ENCODE data around the gene GSK3A.
A peak's percentile ranks its signal among the peaks of the same experiment; 100 is the strongest.

Gene GSK3A

DNA sequence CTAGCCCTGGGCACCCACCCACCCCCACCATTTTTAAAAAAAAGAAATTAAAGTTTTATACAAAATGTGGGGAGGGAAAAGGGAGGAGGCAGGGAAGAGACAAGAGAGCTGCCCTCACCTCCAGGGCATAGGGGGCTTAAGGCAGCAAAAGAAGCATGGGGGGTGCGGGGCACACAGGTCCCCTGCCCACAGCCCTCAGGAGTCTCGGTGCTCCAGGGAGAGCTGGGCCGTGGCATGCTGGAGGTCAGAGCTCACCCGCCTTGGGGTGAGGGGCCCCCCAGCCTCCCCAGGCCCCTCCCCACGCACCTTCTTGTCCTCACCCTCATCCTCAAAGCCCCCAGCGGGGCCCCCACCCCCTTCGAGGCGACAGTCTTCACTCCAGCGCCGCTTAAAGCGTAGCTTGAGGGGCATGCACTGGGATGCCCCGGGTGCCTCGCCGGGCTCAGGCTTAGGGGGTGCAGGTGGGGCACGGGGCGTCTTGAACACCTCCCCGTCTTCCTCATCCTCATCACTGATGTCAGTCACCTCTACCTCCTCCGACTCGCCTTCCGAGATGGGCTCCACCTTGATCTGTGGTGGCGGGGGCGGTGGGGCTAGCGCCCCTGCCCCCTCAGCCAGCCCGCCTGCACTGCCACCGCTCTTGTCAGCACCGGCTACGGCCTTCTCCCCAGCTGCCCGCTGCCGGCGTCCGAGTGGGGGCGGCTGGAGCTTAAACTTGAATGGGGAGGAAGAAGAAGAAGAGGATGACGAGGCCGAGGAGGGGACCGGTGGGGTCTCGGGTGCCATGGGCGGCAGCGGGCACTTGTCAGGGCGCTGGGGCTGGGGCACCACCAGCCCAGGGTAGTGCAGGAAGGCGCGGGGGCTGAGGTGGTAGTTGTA lies 6.1 kb upstream of the GSK3A start:
- DNase-seq = no peak

DNA sequence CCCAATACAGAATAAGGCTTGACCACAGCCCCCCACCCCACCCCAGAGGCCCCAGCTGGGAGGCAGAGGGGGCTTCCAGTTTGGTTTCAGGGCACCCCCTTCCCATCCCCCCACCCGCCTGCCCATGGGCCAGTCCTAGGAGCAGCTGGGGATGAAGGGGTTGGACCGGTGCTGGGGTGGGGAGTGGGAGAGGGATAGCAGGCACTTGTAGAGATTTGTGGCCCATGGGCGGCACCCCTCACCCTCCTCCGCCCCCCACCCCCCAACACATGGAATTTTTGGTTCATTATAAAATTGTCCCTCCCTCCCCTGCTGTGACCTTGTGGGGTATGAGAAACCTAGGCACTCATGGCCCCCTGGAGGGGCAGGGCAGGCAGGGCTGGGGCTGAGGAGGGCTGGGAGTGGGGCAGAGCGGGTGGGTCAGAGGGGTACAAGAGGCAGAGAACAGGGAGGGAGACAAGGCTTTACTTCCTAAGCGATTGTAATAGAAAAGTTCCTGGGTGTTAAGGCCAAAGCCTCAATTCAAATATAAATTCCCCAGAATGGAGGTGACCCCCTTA lies 5.3 kb upstream of the GSK3A start:
- DNase-seq = no peak

DNA sequence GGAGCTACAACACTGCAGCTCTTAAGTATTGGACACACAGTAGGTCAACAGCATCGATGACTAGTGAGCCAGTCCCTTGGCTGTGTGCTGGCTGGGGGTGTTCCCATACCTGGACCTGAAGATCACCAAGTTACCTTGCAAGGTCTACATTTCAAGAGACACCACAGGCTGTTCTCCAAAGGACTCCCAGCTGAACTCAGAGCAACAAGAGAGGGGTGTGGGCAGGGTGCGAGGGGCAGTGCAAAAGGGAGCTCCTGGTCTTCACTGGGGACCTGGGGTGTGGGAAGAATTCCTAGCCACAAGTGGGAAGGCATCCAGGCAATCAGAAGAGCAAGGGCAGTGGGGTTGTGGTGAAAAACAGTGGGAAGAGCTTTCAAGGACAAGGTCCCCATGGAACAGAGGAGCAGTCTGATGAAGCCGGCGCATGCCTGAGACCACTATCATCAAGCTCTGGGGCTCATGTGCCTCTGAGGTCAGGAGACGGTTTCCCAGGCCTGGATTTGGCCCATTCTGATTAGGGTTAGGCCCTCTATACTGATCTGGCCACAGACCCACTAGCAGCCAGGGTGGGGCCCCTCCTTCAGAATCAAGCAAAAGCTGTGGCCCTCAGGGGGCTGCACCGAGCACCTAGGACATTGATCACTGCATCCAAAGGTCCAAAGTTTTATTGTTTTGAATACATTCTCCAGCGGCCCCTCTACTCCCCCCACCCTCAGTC lies 4.7 kb upstream of the GSK3A start:
- no peak for DNase-seq

DNA sequence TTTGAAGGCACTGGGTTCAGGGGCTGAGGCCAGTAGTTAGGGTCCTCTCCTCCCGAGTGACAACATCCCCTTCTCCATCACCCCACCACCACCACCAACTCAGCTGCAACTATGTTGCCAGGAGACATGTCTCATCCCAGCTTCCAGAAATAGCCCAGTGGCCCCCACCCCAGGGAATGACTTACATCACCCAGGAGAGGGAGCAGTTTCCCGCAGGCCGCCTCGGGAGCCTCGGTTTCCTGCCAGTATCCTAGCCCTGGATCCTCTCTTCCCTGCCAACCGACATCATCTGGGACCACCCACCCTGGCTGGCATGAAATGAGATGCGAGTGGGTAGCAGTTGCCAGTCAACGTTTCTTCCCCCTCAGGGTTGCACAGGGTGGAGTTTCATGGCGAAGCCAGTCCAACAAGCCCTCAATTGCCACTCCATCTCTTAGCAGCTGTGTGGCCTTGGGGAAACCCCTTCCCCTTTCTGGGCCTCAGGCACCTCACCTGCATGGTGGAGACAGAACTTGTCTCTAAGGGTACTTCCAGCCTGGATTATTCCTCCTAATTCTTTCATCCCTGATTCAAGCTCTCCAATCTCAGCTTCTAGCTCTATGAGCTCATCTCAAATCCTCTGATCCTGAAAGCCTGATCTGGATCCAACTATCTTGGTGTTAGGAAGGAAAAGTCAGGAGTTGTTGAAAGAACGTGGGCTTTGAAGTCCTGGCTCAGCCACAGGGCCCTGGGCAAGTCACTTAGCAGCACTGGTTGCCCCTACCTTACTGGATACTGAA lies 3.9 kb upstream of the GSK3A start:
- peak; percentile 79 to 81 for DNase-seq

DNA sequence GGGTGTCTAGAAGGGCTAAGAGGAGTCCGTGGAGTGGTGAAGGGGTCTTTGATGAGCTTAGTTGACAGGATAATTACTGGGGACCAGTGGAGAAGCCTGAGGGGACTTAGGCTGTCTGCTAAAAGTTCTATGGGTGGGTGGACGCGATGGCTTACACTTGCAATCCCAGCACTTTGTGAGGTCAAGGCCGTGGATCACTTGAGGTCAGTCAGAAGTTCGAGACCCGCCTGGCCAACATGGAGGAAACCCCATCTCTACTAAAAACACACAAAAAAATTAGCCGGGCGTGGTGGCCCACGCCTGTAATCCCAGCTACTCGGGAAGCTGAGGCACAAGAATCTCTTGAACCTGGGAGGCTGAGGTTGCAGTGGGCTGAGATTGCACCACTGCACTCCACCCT lies 2.8 kb upstream of the GSK3A start:
- no peak for DNase-seq

DNA sequence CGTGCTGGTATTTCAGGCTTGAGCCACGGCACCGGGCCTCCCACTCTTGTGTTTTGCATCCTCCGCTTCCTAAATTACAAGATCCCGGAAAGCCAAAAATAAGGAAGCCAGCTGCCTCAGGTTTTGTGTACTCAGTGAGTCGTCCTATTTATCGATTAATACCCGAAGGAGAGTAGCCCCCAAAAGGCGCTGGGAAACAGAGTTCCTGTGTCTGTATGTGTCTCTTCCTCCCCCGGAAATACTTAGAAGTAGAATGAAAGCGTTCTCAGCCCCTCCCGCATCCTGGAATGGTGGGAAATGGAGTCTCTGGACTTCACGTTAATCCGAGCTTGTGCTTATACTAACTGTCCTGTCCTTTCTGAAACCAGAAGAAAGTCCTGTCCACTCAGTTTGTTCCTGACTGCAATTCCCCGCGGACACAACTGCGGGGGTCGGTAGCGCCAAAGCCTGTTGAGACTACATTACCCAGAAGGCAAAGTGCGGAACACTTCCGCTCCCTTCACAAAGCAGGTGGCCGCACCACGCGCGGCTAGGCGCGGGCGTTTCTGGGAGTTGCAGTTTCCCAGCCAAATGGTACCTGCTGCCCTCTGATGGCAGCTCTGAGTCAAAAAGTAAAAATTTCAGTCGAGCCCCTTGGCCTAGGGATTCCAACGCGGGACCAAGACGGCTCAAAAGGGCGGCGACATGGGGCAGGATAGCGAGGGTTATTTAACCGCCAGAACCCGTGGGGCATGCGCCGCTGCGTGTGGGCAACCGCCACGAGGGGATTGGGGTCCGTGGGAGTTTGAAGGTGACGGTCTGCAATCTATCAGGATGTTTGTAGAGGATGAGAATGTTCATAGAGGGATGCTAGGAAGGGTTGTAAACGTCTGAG lies 2.2 kb upstream of the GSK3A start:
- DNase-seq = peak; percentile 92 to 93

DNA sequence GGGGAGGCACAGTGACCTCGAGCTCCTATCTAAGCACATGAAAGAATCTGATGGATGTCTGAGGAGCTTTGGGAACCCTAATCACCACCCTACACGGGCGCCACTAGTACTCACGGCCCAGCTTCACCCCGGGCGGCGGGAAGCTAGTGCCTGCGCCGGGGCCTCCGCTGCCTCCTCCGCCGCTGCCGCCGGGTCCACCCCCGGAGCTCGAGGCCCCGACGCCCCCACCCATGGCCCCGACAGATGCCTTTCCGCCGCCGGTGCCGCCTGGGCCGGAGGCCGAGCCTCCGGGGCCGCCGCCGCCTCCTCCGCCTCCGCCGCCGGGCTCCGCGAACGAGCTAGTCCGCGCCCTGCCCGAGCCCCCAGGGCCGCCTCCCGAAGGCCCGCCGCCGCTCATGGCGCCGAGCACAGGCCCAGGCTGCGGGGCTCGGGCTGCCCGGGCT lies 312 bp downstream of the GSK3A start:
- no peak for DNase-seq

DNA sequence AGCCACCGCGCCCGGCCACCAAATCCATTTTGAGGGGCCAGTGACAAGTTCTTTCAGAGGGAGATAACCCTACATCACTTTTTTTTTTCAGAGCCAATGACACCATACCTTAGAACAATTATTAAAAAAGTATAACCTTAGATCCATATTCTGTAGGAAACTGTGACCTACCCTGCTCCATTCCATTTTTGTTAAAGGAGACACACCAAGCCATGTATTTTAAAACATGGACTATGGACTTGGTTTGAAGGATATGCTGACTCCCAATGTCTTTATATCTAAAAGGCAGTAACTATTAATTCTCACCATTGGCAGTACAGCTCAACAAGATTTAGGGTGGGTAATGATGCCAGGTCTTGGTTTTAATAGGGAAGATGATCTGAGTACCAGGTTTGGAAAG lies 1.1 kb downstream of the GSK3A start:
- DNase-seq = no peak

DNA sequence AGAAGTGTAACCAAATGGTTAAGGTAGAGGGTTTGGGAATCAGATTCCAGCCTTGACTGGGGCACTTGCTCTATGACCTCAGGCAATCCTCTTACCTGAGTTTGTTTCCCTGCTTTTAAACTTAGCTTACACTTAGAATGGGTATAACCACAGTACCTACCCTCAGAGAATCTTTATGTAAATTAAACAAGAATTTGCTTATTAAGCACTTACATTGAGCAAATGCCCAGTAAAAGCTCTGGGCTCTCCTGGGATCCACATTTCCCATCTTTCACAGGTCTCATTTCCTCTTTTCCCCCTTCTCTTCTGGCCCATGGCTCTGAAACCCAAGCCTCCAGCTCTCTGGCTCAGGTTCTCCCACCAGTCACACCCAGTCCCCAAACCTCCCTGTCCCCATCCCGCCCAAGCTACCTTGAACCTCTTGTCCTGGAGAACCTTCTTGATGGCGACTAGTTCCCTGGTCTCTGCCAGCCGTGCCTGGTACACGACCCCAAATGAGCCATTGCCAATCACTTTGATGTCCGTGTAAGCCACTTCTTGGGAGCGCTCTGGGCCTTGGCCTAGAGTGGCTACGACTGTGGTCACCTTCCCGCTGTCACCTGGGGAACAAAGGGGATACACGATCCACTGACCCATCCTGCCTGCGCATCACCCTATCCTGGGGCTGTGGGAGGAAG lies 2.7 kb downstream of the GSK3A start:
- DNase-seq = no peak

DNA sequence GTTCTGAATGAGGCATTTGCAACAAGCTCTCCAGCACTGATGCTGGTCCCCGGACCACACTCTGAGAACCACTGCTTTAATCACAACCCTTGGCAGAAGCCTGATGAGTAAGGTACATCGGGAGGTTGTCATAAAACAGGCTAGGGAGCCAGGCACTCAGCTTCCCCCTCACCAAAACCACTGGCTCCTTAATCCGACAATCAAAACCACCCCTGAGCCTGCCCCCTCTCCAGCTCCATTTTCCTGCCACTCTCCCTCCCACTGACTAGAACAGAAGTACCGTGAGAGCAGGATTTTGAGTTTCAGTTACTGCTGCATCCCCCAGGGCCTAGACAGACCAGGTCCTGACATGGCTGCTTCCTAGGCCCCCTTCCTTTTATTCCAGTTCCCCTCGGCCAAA lies 7.2 kb downstream of the GSK3A start:
- DNase-seq = no peak

DNA sequence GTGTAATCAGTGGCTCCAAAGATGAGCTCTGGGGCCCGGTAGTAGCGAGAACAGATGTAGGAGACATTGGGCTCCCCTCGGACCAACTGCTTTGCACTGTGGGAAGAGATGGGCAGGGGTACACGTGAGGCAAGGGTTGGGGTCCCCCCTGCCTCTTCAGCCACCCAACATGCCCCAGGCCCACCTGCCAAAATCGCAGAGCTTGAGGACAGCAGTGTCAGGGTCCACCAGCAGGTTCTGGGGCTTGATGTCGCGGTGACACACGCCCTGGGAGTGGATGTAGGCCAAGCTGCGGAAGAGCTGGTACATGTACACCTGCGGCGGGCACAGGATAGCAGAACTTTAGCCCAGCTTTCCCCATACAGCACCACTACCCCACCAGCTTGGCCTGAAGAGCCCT lies 8.0 kb downstream of the GSK3A start:
- DNase-seq = no peak

DNA sequence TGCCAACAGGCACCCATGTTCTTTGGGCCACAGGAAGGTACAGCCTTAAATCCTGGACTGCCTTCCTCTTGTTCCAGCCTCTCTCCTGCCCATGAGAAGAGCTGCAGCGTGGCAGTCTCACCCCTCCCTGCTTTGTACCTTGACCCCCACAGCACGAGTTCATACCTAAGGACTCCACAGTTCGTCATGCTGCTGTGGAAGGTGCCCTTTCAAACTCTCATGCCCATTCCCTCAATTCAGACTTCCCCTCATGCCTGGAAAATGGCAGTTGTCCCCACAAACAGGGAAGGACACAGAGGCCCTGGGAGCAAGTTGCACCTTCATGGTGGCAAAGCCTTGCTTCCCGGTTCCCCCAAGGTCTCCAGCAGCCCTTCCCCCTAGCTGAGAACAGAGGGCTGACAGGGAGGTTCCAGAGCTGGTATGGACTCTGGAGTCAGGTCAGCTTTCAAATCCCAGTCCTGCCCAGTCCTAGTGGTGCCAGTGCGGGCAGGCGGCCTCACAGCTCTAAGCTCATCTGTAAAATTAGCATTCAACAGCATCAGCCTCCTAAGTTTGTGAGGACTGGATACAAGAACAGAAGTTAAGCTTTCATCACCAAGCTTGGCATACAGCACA lies 8.6 kb downstream of the GSK3A start:
- DNase-seq = no peak

DNA sequence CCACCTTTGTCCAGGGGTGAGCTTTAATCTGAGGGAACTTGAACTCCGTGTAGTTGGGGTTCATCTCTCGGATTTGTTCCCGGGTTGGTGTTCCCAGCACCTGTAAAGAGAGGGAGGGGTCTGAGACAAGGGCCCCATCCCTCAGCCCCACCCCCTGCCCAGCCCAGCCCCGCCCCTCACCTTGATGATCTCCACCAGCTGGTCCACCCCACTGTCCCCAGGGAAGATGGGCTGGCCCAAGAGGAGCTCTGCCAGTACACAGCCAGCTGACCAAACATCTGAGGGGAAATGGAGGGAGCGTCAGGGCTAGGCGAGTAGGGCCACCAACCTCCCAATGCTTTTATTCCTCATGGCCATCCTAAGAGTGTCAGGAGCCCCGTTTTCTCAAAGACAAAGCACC lies 9.3 kb downstream of the GSK3A start:
- DNase-seq = no peak

DNA sequence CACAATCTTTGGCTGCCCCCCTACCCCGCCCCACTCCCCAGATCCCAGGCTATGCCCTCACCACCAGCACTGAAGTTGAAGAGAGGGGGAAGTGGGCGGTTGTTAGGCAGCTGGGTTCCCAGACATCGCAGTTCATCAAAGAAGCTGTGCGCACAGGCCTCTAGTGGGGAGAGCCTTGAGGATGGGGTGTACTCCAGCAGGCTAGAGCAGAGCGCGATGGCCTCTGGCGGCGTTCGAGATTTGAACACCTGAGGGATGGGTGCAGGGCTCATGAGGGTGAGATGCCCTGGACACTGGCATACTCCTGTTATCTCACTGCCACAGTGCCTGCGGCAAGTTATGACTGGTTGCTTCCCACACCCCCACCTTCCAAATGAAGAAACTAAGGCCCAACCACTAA lies 10.0 kb downstream of the GSK3A start:
- no peak for DNase-seq

DNA sequence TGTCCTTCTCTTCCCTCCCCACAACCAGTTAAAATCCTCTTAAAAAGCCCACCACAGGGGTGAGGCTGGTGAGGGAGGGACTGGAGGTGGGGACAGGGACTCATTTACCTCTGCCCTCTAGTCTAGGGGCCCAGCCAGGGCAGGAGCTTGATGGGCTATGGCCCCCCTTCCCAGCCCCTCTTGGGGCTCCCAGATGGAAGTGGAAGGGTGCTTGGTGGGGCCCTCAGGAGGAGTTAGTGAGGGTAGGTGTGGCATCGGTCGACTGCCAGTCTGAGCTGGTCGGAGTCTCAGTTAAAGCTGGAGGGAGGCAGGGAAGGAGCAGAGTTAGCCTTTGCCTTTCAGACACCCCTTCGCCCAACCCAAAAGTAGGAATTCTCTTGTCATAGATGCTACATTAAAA lies 11.8 kb downstream of the GSK3A start:
- no peak for DNase-seq

DNA sequence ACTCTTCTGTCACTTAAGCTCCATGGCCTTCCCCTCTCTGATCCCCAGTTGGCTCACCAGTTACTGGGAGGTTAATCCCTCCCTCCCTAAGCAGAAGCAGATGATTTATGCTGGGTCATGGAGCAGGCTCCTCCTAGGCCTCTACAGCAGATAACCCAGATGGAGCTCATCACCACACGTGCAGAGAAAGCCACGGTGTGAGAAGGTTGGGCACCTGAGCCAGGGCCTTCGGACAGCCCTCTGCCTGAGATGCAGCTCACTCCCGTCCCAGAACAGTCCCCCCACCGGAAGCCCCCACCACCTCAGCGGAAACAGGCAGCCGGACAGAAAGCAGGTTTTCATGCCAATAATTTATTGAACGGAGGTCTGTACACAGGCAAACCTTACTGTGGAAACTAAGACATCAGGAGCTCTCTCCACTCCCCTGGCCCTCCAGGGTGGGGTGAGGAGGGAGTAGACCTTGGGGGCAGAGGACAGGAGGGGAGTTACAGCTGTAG lies 12.5 kb downstream of the GSK3A start:
- DNase-seq = no peak

DNA sequence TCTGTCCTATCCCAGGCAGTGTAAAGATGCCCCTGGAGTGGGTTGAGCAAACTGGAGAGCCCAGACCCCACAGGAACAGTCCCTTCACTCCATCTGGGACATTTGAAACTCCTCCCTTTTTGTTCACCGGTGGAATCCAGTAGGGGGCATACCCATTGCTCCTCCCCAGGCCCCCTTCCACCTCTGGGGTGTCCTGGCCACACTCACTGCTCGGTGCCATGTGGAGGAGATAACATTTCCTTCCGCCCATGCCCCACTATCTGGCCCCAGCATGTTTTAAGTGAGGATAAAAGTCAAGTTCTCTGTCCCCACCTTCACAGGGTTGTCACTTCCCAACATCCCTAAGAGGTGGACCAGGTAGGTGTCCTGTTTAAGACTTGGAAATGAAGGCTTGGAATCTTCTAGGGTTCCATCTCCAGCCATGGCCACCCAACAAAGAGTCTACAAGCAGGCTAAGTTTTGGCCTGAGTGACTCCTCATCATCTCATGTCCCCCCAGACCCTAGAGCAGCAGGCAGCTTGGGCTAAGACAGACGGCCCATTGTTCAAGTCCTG lies 13.0 kb downstream of the GSK3A start:
- no peak for DNase-seq

DNA sequence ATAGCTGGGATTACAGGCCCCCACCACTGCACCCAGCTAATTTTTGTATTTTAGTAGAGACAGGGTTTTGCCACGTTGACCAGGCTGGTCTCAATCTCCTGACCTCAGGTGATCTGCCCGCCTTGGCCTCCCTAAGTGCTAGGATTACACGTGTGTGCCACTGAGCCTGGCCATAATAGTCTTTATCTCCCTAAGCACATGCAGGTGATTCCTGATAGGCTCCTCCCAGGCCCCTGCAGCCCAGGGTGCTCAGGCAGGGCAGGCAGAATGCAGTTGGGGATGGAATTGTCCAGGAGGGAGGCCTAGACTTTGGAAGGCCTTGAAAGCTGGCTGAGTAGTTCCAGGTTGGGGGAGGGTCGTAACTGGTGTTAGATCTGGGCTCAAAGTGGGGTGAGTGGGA lies 13.8 kb downstream of the GSK3A start:
- no peak for DNase-seq

DNA sequence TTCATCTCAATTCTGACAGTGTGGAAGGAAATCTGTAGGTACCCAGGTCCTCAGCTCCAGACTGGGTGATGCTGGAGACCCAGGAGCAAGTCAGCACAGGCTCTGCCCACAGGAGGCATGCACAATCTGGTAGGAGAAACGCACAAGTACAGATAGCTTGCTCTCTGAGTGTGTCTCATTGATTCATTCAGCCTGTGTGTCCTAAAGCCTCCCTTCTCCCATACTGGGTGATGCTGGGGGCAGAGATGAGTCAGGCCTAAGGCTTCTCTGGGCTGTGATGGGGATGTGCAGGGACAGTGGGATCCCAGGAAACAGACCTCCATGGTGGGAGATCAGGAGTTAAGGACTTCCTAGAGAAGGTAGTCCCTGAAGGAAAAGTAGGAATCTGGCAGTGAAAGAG lies 15.5 kb downstream of the GSK3A start:
- DNase-seq = no peak

DNA sequence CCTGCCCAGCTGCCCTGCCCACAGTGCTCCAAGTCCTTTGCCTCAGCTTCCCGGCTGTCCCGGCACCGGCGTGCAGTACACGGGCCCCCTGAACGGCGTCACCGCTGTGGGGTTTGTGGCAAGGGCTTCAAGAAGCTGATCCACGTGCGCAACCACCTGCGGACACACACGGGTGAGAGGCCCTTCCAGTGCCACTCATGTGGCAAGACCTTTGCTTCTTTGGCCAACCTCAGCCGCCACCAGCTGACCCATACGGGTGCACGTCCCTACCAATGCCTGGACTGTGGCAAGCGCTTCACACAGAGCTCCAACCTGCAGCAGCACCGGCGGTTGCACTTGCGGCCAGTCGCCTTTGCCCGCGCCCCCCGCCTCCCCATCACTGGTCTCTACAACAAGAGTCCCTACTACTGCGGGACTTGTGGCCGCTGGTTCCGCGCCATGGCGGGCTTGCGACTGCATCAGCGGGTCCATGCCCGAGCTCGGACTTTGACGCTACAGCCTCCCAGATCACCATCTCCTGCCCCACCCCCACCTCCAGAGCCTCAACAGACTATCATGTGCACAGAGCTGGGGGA lies 16.6 kb downstream of the GSK3A start:
- DNase-seq = no peak
